ENCODE results near the gene KRTAP29-1.
"Not testable (repeated sequence)": the region's sequence is repeated elsewhere in the genome, so short reads cannot be mapped to it uniquely, and the experiment has no call there.

The KRTAP29-1 gene

GRCh38 chr17:41301916-41302901, at the start of gene KRTAP29-1:
Gene KRTAP29-1 (minus strand): TSS chr17:41302851. CDS start chr17:41302851, 0 bp downstream.
- no peak within 1 kb of the TSS for H3K4me3 ChIP-seq (ENCODE audit: low read depth, low read length)
- DNase-seq (ENCODE audit: low read depth) = no peak
- TF ChIP-seq MYC (IDR thresholded peaks at IDR 0.05; ENCODE audit: low read depth, low read length) (no peak), CTCF (IDR thresholded peaks at IDR 0.05; ENCODE audit: low read depth, low read length) (no peak), POLR2A (IDR thresholded peaks at IDR 0.05; ENCODE audit: extremely low read depth, insufficient read length) (no peak), MAX (IDR thresholded peaks at IDR 0.05; ENCODE audit: low read depth, low read length) (no peak)

GRCh38 chr17:41351177-41351576, 48.5 kb upstream of the KRTAP29-1 start:
- TF ChIP-seq CTCF (IDR thresholded peaks at IDR 0.05; ENCODE audit: low read depth, low read length) (no peak), POLR2A (IDR thresholded peaks at IDR 0.05; ENCODE audit: extremely low read depth, insufficient read length) (no peak), MYC (IDR thresholded peaks at IDR 0.05; ENCODE audit: low read depth, low read length) (no peak), MAX (IDR thresholded peaks at IDR 0.05; ENCODE audit: low read depth, low read length) (no peak)
- no peak for DNase-seq (ENCODE audit: low read depth)
- H3K4me3 ChIP-seq (ENCODE audit: low read depth, low read length) = no peak overlapping the region

- not testable (repeated sequence) for H3K4me3 ChIP-seq (ENCODE audit: low read depth, low read length); DNase-seq (ENCODE audit: low read depth)
These were observed 47.8 kb upstream of the KRTAP29-1 start, which contains the start of gene KRT33A for GRCh38 chr17:41350381-41350878. Gene KRT33A (minus strand): TSS chr17:41350828. CDS start chr17:41350767, 61 bp downstream.

GRCh38 chr17:41347869-41348760, 45.5 kb upstream of the KRTAP29-1 start:
- TF ChIP-seq CTCF (IDR thresholded peaks at IDR 0.05; ENCODE audit: low read depth, low read length) (no peak), MAX (IDR thresholded peaks at IDR 0.05; ENCODE audit: low read depth, low read length) (no peak), MYC (IDR thresholded peaks at IDR 0.05; ENCODE audit: low read depth, low read length) (no peak), POLR2A (IDR thresholded peaks at IDR 0.05; ENCODE audit: extremely low read depth, insufficient read length) (no peak)
- H3K4me3 ChIP-seq (ENCODE audit: low read depth, low read length) = no peak overlapping the region
- DNase-seq (ENCODE audit: low read depth) = no peak

- not testable (repeated sequence) for H3K4me3 ChIP-seq (ENCODE audit: low read depth, low read length); DNase-seq (ENCODE audit: low read depth)
These were observed 43.8 kb upstream of the KRTAP29-1 start for GRCh38 chr17:41346421-41346820.

- DNase-seq (ENCODE audit: low read depth) = no peak
- H3K4me3 ChIP-seq (ENCODE audit: low read depth, low read length) = no peak overlapping the region
- TF ChIP-seq MYC (IDR thresholded peaks at IDR 0.05; ENCODE audit: low read depth, low read length) = no peak
- TF ChIP-seq MAX (IDR thresholded peaks at IDR 0.05; ENCODE audit: low read depth, low read length) = no peak
- no peak for TF ChIP-seq CTCF (IDR thresholded peaks at IDR 0.05; ENCODE audit: low read depth, low read length)
- no peak for TF ChIP-seq POLR2A (IDR thresholded peaks at IDR 0.05; ENCODE audit: extremely low read depth, insufficient read length)
These were observed 43.3 kb upstream of the KRTAP29-1 start for GRCh38 chr17:41345992-41346391.
